H9 (cell line): ENCODE measurements around the gene SHISA4. TPM values are rescaled to one million over a fixed set of nuclear protein-coding genes. Genes with fewer than 3 reads are reported as not detected.

Experiments
- DNase-seq: peaks from one replicate; pipeline ENCODE4 v3.0.0-alpha.2; 2017
- H2AFZ ChIP-seq: one replicate; pipeline ENCODE4 v1.6.1; 2013; ENCODE audit warnings: mild to moderate bottlenecking, low read length, control low read depth, moderate library complexity
- H2AK5ac ChIP-seq: 2 replicates; pipeline ENCODE4 v1.6.1; 2013; ENCODE audit warnings: low read length, control low read depth, mixed read lengths; ENCODE audit not compliant: insufficient read length
- H2BK120ac ChIP-seq: one replicate; pipeline ENCODE4 v1.6.1; 2013; ENCODE audit warnings: low read depth, mild to moderate bottlenecking, low read length, control low read depth, inconsistent platforms; ENCODE audit not compliant: poor library complexity, severe bottlenecking
- H2BK12ac ChIP-seq: 2 replicates; pipeline ENCODE4 v1.6.1; 2013; ENCODE audit warnings: low read length, control low read depth, mixed read lengths, low read depth; ENCODE audit not compliant: insufficient read length
- H2BK15ac ChIP-seq: 2 replicates; pipeline ENCODE4 v1.6.1; 2013; ENCODE audit warnings: low read depth, low read length, control low read depth
- H2BK20ac ChIP-seq: one replicate; pipeline ENCODE4 v1.6.1; 2013; ENCODE audit warnings: low read depth, mild to moderate bottlenecking, low read length, control low read depth, inconsistent platforms; ENCODE audit not compliant: poor library complexity, severe bottlenecking
- H2BK5ac ChIP-seq: 2 replicates; pipeline ENCODE4 v1.6.1; 2013; ENCODE audit warnings: low read length, control low read depth, mixed read lengths; ENCODE audit not compliant: insufficient read length
- H3K14ac ChIP-seq: 2 replicates; pipeline ENCODE4 v1.6.1; 2013; ENCODE audit warnings: low read length, control low read depth; ENCODE audit not compliant: insufficient read depth
- H3K18ac ChIP-seq: 2 replicates; pipeline ENCODE4 v1.6.1; 2013; ENCODE audit warnings: low read depth, mild to moderate bottlenecking, mixed read lengths, low read length, control low read depth; ENCODE audit not compliant: insufficient read length
- H3K23ac ChIP-seq: 2 replicates; pipeline ENCODE4 v1.6.1; 2013; ENCODE audit warnings: low read length, control low read depth, mixed read lengths, low read depth; ENCODE audit not compliant: insufficient read length
- H3K23me2 ChIP-seq: 2 replicates; pipeline ENCODE4 v1.6.1; 2013; ENCODE audit warnings: low read depth, mild to moderate bottlenecking, mixed read lengths, low read length, control low read depth; ENCODE audit not compliant: insufficient read length, poor library complexity, severe bottlenecking
- H3K27ac ChIP-seq: 2 replicates; pipeline ENCODE4 v1.5.1; 2013; ENCODE audit warnings: low read length, control low read depth, mixed read lengths, low read depth; ENCODE audit not compliant: insufficient read length
- H3K27me3 ChIP-seq: 2 replicates; pipeline ENCODE4 v1.6.1; 2013; ENCODE audit warnings: low read length, control low read depth, inconsistent platforms; ENCODE audit not compliant: insufficient read depth
- H3K4ac ChIP-seq: 2 replicates; pipeline ENCODE4 v1.6.1; 2013; ENCODE audit warnings: low read depth, mild to moderate bottlenecking, control low read depth, inconsistent platforms, low read length, moderate library complexity
- H3K4me1 ChIP-seq: 2 replicates; pipeline ENCODE4 v1.6.1; 2013; ENCODE audit warnings: low read length, control low read depth, inconsistent platforms; ENCODE audit not compliant: insufficient read depth
- H3K4me2 ChIP-seq: 2 replicates; pipeline ENCODE4 v1.6.1; 2013; ENCODE audit warnings: low read length, control low read depth, mixed read lengths; ENCODE audit not compliant: insufficient read length, insufficient read depth
- H3K56ac ChIP-seq: 2 replicates; pipeline ENCODE4 v1.6.1; 2013; ENCODE audit warnings: low read depth, mild to moderate bottlenecking, mixed read lengths, low read length, control low read depth; ENCODE audit not compliant: insufficient read length
- H3K79me1 ChIP-seq: 2 replicates; pipeline ENCODE4 v1.6.1; 2013; ENCODE audit warnings: low read depth, mild to moderate bottlenecking, moderate library complexity, low read length, control low read depth, inconsistent platforms; ENCODE audit not compliant: insufficient read depth, poor library complexity, severe bottlenecking
- H3K79me2 ChIP-seq: 2 replicates; pipeline ENCODE4 v1.6.1; 2013; ENCODE audit warnings: low read length, control low read depth, inconsistent platforms; ENCODE audit not compliant: insufficient read depth
- H3K9ac ChIP-seq: 2 replicates; pipeline ENCODE4 v1.6.1; 2013; ENCODE audit warnings: low read length, control low read depth, mixed read lengths; ENCODE audit not compliant: insufficient read length; ENCODE audit errors: extremely low read depth
- H3K9me3 ChIP-seq: one replicate; pipeline ENCODE4 v1.6.1; 2013; ENCODE audit warnings: low read depth, low read length, inconsistent platforms; ENCODE audit not compliant: control insufficient read depth
- H3T11ph ChIP-seq: one replicate; pipeline ENCODE4 v1.6.1; 2013; ENCODE audit warnings: mild to moderate bottlenecking, low read length, control low read depth, inconsistent platforms
- H4K20me1 ChIP-seq: one replicate; pipeline ENCODE4 v1.6.1; 2013; ENCODE audit not compliant: control insufficient read depth, insufficient read length, insufficient read depth
- H4K5ac ChIP-seq: 2 replicates; pipeline ENCODE4 v1.6.1; 2013; ENCODE audit warnings: low read depth, mild to moderate bottlenecking, mixed read lengths, low read length, control low read depth; ENCODE audit not compliant: insufficient read length
- H4K8ac ChIP-seq: replicated peaks from 2 replicates; pipeline ENCODE4 v1.6.1; 2013; ENCODE audit warnings: low read length, control low read depth, mixed read lengths, low read depth; ENCODE audit not compliant: insufficient read length
- H4K91ac ChIP-seq: 2 replicates; pipeline ENCODE4 v1.6.1; 2013; ENCODE audit warnings: low read depth, mild to moderate bottlenecking, moderate library complexity, mixed read lengths, low read length, control low read depth; ENCODE audit not compliant: insufficient read length
- H3K27ac Mint-ChIP-seq, 3 experiments: 2 replicates in 2 of 3; 3 replicates in 1 of 3; pipeline ENCODE4 v1.8.0; 2020 to 2021; ENCODE audit warnings: mixed read lengths in 3 of 3, mild to moderate bottlenecking in 1 of 3, moderate library complexity in 1 of 3
- H3K27me3 Mint-ChIP-seq: 2 replicates; pipeline ENCODE4 v1.8.0; 2021; ENCODE audit warnings: low read depth, mild to moderate bottlenecking, moderate library complexity, mixed read lengths
- H3K36me3 Mint-ChIP-seq, 3 experiments: 2 replicates in 2 of 3; 3 replicates in 1 of 3; pipeline ENCODE4 v1.8.0; 2020 to 2021; ENCODE audit warnings: low read depth in 3 of 3, mixed read lengths in 3 of 3; ENCODE audit not compliant: insufficient read depth in 1 of 3
- H3K4me1 Mint-ChIP-seq, 2 experiments: 2 replicates each; pipeline ENCODE4 v1.8.0; 2020; ENCODE audit warnings: mixed read lengths in 2 of 2
- H3K4me3 Mint-ChIP-seq, 2 experiments: 2 replicates in 1 of 2; 3 replicates in 1 of 2; pipeline ENCODE4 v1.8.0; 2020 to 2021; ENCODE audit warnings: mild to moderate bottlenecking in 2 of 2, mixed read lengths in 2 of 2, moderate library complexity in 1 of 2
- H3K9me3 Mint-ChIP-seq, 2 experiments: 2 replicates in 1 of 2; 3 replicates in 1 of 2; pipeline ENCODE4 v1.8.0; 2020; ENCODE audit warnings: mild to moderate bottlenecking in 2 of 2, mixed read lengths in 2 of 2, moderate library complexity in 1 of 2
- CTCF ChIP-seq: fragments of 200-600 bp; sonication (generic); conservative IDR thresholded peaks from 3 replicates; pipeline ENCODE4 v1.8.0; 2021; ENCODE audit warnings: antibody characterized with exemption, mild to moderate bottlenecking
- WGBS: extraction: QIAGEN DNeasy Blood & Tissue Kit; methylation state at CpG from one replicate; pipeline ENCODE4 v1.1.7; 2013; ENCODE audit warnings: missing lambda C conversion rate, low lambda C conversion rate, mixed read lengths; ENCODE audit not compliant: insufficient read length; ENCODE audit errors: extremely low coverage; 5-methylcytosine and 5-hydroxymethylcytosine counted together
- total RNA-seq: library from RNA; stranded (reverse); gene quantifications from 2 replicates; pipeline ENCODE4 v1.2.1, GENCODE V29; 2021

The SHISA4 gene
- total RNA-seq, 1 experiment from 2014 or later: 6.3 TPM

GRCh38 chr1:201941420-201942128 is 52.9 kb downstream of the SHISA4 start:
- TF ChIP-seq CTCF: peak; percentile 20; the same call in 1 of the 3 replicates
- peak; percentile 95 for DNase-seq
- Histone ChIP-seq H3K23me2 (peaks cover 6% of the 10 kb centered on the region), H4K5ac (peak overlapping the region; percentile 33), H2BK20ac (no peak overlapping the region), H2AK5ac (no peak overlapping the region), H2BK12ac (no peak overlapping the region), H4K91ac (no peak overlapping the region), H3K27me3 (no peaks in the 10 kb centered on the region), H4K8ac (no peak overlapping the region), H3K23ac (no peak overlapping the region), H3K4me2 (peak overlapping the region; percentile 60), H3K79me2 (no peaks in the 10 kb centered on the region), H2BK15ac (no peak overlapping the region), H2BK120ac (no peak overlapping the region), H3K4ac (no peak overlapping the region; the same call in 1 of the 2 replicates), H3K18ac (peak overlapping the region; percentile 92), H4K20me1 (no peaks in the 10 kb centered on the region), H2BK5ac (peak overlapping the region; percentile 55), H3K79me1 (no peaks in the 10 kb centered on the region), H3K9me3 (no peaks in the 10 kb centered on the region), H3K27ac (peak overlapping the region; percentile 90), H3K4me1 (peaks cover 6% of the 10 kb centered on the region), H2AFZ (peak overlapping the region; percentile 40), H3T11ph (no peak overlapping the region), H3K56ac (peak overlapping the region; percentile 18), H3K14ac (peak overlapping the region; percentile 89), H3K9ac (peak overlapping the region; percentile 37)
- peak overlapping the region; percentile 95 to 99 (median 98) for H3K27ac Mint-ChIP-seq
- no peaks in the 10 kb centered on the region for H3K9me3 Mint-ChIP-seq
- peaks cover 12% of the 10 kb centered on the region for H3K27me3 Mint-ChIP-seq
- H3K4me3 Mint-ChIP-seq: peak overlapping the region; percentile 57 to 76
- WGBS: no CpG with 5 or more reads among the region's 18 CpGs
- H3K36me3 Mint-ChIP-seq: no peaks in the 10 kb centered on the region
- peaks cover 22 to 43% of the 10 kb centered on the region in 2 experiments for H3K4me1 Mint-ChIP-seq
